CD14-positive monocyte (primary cell): ENCODE measurements around the gene SP9. TPM values are rescaled to one million over a fixed set of nuclear protein-coding genes. Genes with fewer than 3 reads are reported as not detected.

Experiments
- DNase-seq, 3 donors: peaks; one replicate each; pipeline ENCODE4 v3.0.0-alpha.2; 2011 to 2022
- H2AFZ ChIP-seq: 2 replicates; pipeline ENCODE4 v1.6.0; 2012; ENCODE audit warnings: mild to moderate bottlenecking, low read depth, low read length, inconsistent platforms; ENCODE audit not compliant: insufficient read depth, poor library complexity, severe bottlenecking
- H3K27ac ChIP-seq, 2 donors: 1 replicate in 1 of 2; 2 replicates in 1 of 2; pipeline ENCODE4 v1.5.1; 2012 to 2013; ENCODE audit warnings: low read length in 2 of 2, control low read depth in 1 of 2, inconsistent platforms in 1 of 2, low read depth in 1 of 2, mild to moderate bottlenecking in 1 of 2
- H3K27me3 ChIP-seq, 2 donors: one replicate each; pipeline versions ENCODE4 v1.6.0 to v1.6.1; 2011 to 2013; ENCODE audit warnings: low read length in 2 of 2; ENCODE audit not compliant: control insufficient read depth in 2 of 2, insufficient read depth in 2 of 2
- H3K36me3 ChIP-seq, 2 donors: replicated peaks in 1 of 2; 1 replicate in 1 of 2; 2 replicates in 1 of 2; pipeline versions ENCODE4 v1.5.1 to v1.6.1; 2012 to 2013; ENCODE audit warnings: low read length in 2 of 2, control low read depth in 1 of 2, inconsistent platforms in 1 of 2, mild to moderate bottlenecking in 1 of 2; ENCODE audit not compliant: insufficient read depth in 2 of 2, control insufficient read depth in 1 of 2
- H3K4me1 ChIP-seq, 2 donors: 1 replicate in 1 of 2; 2 replicates in 1 of 2; pipeline versions ENCODE4 v1.5.1 to v1.6.1; 2012 to 2013; ENCODE audit warnings: low read length in 2 of 2, control low read depth in 1 of 2, inconsistent platforms in 1 of 2, mild to moderate bottlenecking in 1 of 2, moderate library complexity in 1 of 2; ENCODE audit not compliant: insufficient read depth in 2 of 2, control insufficient read depth in 1 of 2
- H3K4me2 ChIP-seq: replicated peaks from 2 replicates; pipeline ENCODE3; 2012; ENCODE audit warnings: low read length, moderate library complexity, mild to moderate bottlenecking; ENCODE audit not compliant: poor library complexity, severe bottlenecking; ENCODE audit errors: extremely low read depth
- H3K4me3 ChIP-seq, 3 experiments: fragments of 200-600 bp in 1 of 3; sonication (generic) in 1 of 3; replicated peaks in 1 of 3; 1 replicate in 2 of 3; 2 replicates in 1 of 3; pipeline ENCODE4 v1.5.1; 2011 to 2013; ENCODE audit warnings: low read length in 3 of 3, mild to moderate bottlenecking in 3 of 3, control low read depth in 2 of 3, low read depth in 2 of 3, inconsistent platforms in 1 of 3, moderate library complexity in 1 of 3
- H3K79me2 ChIP-seq: 2 replicates; pipeline ENCODE4 v1.6.0; 2012; ENCODE audit warnings: mild to moderate bottlenecking, control low read depth, inconsistent platforms, low read length, moderate library complexity; ENCODE audit not compliant: insufficient read depth
- H3K9ac ChIP-seq: 2 replicates; pipeline ENCODE4 v1.6.0; 2017; ENCODE audit warnings: low read length, mild to moderate bottlenecking; ENCODE audit not compliant: insufficient read depth, poor library complexity, severe bottlenecking
- H3K9me3 ChIP-seq, 2 donors: replicated peaks in 1 of 2; 1 replicate in 1 of 2; 2 replicates in 1 of 2; pipeline versions ENCODE4 v1.5.1 to v1.6.1; 2012 to 2013; ENCODE audit warnings: low read length in 2 of 2, control low read depth in 1 of 2; ENCODE audit not compliant: control insufficient read depth in 1 of 2, insufficient read depth in 1 of 2
- H4K20me1 ChIP-seq: 2 replicates; pipeline ENCODE4 v1.6.0; 2012; ENCODE audit warnings: mild to moderate bottlenecking, low read length, control low read depth, moderate library complexity; ENCODE audit not compliant: insufficient read depth
- H3K27ac Mint-ChIP-seq, 7 donors: one replicate each; pipeline ENCODE4 v1.8.0; 2020; ENCODE audit warnings: mild to moderate bottlenecking in 7 of 7, mixed read lengths in 7 of 7, moderate library complexity in 6 of 7, inconsistent platforms in 2 of 7
- H3K27me3 Mint-ChIP-seq, 3 donors: one replicate each; pipeline ENCODE4 v1.8.0; 2021 to 2022; ENCODE audit warnings: low read depth in 3 of 3, mild to moderate bottlenecking in 3 of 3, mixed read lengths in 3 of 3, moderate library complexity in 3 of 3, inconsistent platforms in 1 of 3
- H3K36me3 Mint-ChIP-seq, 2 donors: one replicate each; pipeline ENCODE4 v1.8.0; 2020; ENCODE audit warnings: mixed read lengths in 2 of 2, inconsistent platforms in 1 of 2, mild to moderate bottlenecking in 1 of 2
- H3K4me1 Mint-ChIP-seq: one replicate; pipeline ENCODE4 v1.8.0; 2020; ENCODE audit warnings: mild to moderate bottlenecking, mixed read lengths
- H3K4me3 Mint-ChIP-seq, 2 donors: one replicate each; pipeline ENCODE4 v1.8.0; 2020; ENCODE audit warnings: mild to moderate bottlenecking in 2 of 2, mixed read lengths in 2 of 2, moderate library complexity in 1 of 2
- H3K9me3 Mint-ChIP-seq, 7 donors: one replicate each; pipeline ENCODE4 v1.8.0; 2020 to 2022; ENCODE audit warnings: mixed read lengths in 7 of 7, mild to moderate bottlenecking in 6 of 7, moderate library complexity in 6 of 7, inconsistent platforms in 2 of 7
- CTCF ChIP-seq: fragments of 200-600 bp; IDR thresholded peaks from one replicate; pipeline ENCODE4 v1.8.0; 2022; ENCODE audit warnings: antibody characterized with exemption, mild to moderate bottlenecking
- WGBS: methylation state at CpG from one replicate; pipeline ENCODE4 v1.1.5; 2013; ENCODE audit warnings: missing lambda C conversion rate; ENCODE audit not compliant: insufficient coverage; 5-methylcytosine and 5-hydroxymethylcytosine counted together
- intact Hi-C, 2 donors: fragments of 100-400 bp; cut with micrococcal nuclease; formaldehyde crosslinking; loops; one replicate each; pipeline versions ENCODE4 v1.15.0 to v1.15.1; 2023
- polyA plus RNA-seq, 3 donors: library from polyadenylated mRNA; depleted of rRNA in 1 of 3; unstranded in 2 of 3; stranded (reverse) in 1 of 3; fragments of 300-500 nt in 2 of 3; fragments of >200 nt in 1 of 3; fragmentation: Illumina TruSeq in 2 of 3; gene quantifications; 1 replicate in 2 of 3; 2 replicates in 1 of 3; pipeline ENCODE4 v1.2.3, GENCODE V29; 2012 to 2021

Gene SP9
- polyA plus RNA-seq, 3 donors, result not detected

DNA sequence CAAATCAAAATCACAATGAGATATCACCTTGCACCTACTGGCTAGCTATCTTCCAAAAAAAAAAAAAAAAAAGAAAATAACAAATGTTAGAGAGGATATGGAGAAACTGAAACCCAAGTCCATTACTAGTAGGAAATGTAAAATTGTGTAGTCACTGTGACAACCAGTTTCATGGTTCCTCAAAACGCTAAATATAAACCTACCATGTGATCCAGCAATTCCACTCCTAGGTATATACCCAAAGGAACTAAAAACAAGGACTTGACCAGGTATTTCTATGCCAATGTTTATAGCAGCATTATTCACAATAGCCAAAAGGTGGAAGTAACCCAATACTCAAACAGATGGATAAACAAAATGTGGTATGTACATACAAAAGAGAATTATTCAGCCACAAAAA, 49.0 kb downstream of the SP9 start:
- Histone ChIP-seq H3K4me3 (peak overlapping the region in 1 of 3 experiments; percentile 9), H2AFZ (no peak overlapping the region), H3K27me3 (no peaks in the 10 kb centered on the region), H3K36me3 (peaks cover 64 to 81% of the 10 kb centered on the region in 2 donors), H3K4me1 (peaks cover 8 to 15% of the 10 kb centered on the region in 2 donors), H3K9me3 (peaks cover 6 to 7% of the 10 kb centered on the region in 2 donors), H4K20me1 (peaks cover 5% of the 10 kb centered on the region), H3K9ac (no peak overlapping the region), H3K79me2 (peaks cover 44% of the 10 kb centered on the region), H3K4me2 (peak overlapping the region; percentile 31), H3K27ac (peak overlapping the region; percentile 67 to 81)
- intact Hi-C loops, result no loop called here
- TF ChIP-seq CTCF, result no peak
- Mint-ChIP-seq H3K4me3 (no peak overlapping the region), H3K27me3 (no peaks in the 10 kb centered on the region), H3K4me1 (peaks cover 11% of the 10 kb centered on the region), H3K36me3 (peaks cover 69 to 88% of the 10 kb centered on the region in 2 donors), H3K27ac (peak overlapping the region; percentile 85 to 93 (median 89)), H3K9me3 (peaks cover 6 to 20% (median 10%) of the 10 kb centered on the region in 7 donors)
- DNase-seq, result peak; percentile 57 to 79 (median 71)
- no CpG with 5 or more reads among the region's 1 CpG for WGBS

DNA sequence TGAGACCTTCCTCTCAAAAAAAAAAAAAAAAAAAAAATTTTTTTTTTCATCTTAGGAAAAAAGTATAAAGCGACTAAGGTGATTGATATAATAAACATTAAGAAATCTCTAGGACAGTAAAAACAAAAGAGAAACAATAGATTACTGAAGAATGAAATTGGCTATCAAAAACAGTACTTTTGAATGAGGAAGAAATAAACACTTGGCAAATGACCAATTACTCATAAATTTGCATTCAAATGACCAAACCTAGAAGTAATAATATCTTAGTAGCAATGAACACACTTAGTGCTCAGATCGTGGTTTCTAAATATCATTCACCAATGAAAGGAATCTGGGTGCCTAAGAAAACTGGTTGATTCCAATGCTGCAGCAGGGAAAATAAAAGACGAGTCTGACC, 50.4 kb downstream of the SP9 start:
- no CpG with 5 or more reads among the region's 3 CpGs for WGBS
- peaks cover 15% of the 10 kb centered on the region for H3K4me1 Mint-ChIP-seq
- Histone ChIP-seq H3K4me1 (peaks cover 8 to 15% of the 10 kb centered on the region in 2 donors), H4K20me1 (peaks cover 16% of the 10 kb centered on the region), H3K27me3 (no peaks in the 10 kb centered on the region), H3K4me3 (no peak overlapping the region), H3K9me3 (peaks cover 10 to 19% of the 10 kb centered on the region in 2 donors), H3K79me2 (peaks cover 58% of the 10 kb centered on the region), H3K9ac (no peak overlapping the region), H3K4me2 (no peak overlapping the region), H3K36me3 (peaks cover 54 to 82% of the 10 kb centered on the region in 2 donors), H3K27ac (no peak overlapping the region), H2AFZ (no peak overlapping the region)
- TF ChIP-seq CTCF, result no peak
- H3K27me3 Mint-ChIP-seq, result no peaks in the 10 kb centered on the region
- no peak overlapping the region for H3K4me3 Mint-ChIP-seq
- peaks cover 73 to 88% of the 10 kb centered on the region in 2 donors for H3K36me3 Mint-ChIP-seq
- H3K27ac Mint-ChIP-seq, result peak overlapping the region in 2 of 7 donors; percentile 68 to 85
- H3K9me3 Mint-ChIP-seq, result peaks cover 13 to 32% (median 20%) of the 10 kb centered on the region in 7 donors
- DNase-seq, result peak in 1 of 3 donors; percentile 18
- intact Hi-C loops, result no loop called here

Other genes starting within 250 kb of the SP9 start
- 10 to 100 TPM; 24.9 to 72.3 (median 71.9) TPM for gene OLA1, start 86.4 kb upstream of the SP9 start, polyA plus RNA-seq
- 10 to 100 TPM in 1 of 3 donors, 1 to 10 TPM in 2; 6.5 to 11.2 (median 7.2) TPM for gene SCRN3, start 60.8 kb downstream of the SP9 start, polyA plus RNA-seq
- 1 to 10 TPM; 3.4 to 7.6 (median 7.0) TPM for gene GPR155, start 152.1 kb downstream of the SP9 start, polyA plus RNA-seq